Thoracic aorta (tissue), 2 donors: ENCODE results near the gene KCND2. TPM values are rescaled to one million over a fixed set of nuclear protein-coding genes. Genes with fewer than 3 reads are reported as not detected.

Experiments used
- ATAC-seq: fragments of 150-250 bp; one replicate; pipeline ENCODE4 v1.8.0; 2017; ENCODE audit warnings: low read depth; ENCODE audit not compliant: insufficient number of reproducible peaks, low FRiP score
- DNase-seq: peaks from one replicate; pipeline ENCODE4 v3.0.0-alpha.2; 2020; ENCODE audit warnings: low spot score
- H3K27ac ChIP-seq, 2 donors: fragments of 200-600 bp; sonication (generic); 1 replicate in 1 of 2; 2 replicates in 1 of 2; pipeline ENCODE4 v1.5.1; 2016; ENCODE audit warnings: mild to moderate bottlenecking in 2 of 2, moderate library complexity in 2 of 2
- H3K27me3 ChIP-seq: fragments of 200-600 bp; sonication (generic); replicated peaks from 2 replicates; pipeline ENCODE4 v1.6.0; 2016; ENCODE audit warnings: mild to moderate bottlenecking; ENCODE audit not compliant: insufficient read depth
- H3K36me3 ChIP-seq: fragments of 200-600 bp; sonication (generic); one replicate; pipeline ENCODE4 v1.5.1; 2016
- H3K4me1 ChIP-seq, 2 donors: fragments of 200-600 bp; sonication (generic); 1 replicate in 1 of 2; 2 replicates in 1 of 2; pipeline versions ENCODE4 v1.5.1 to v1.6.0; 2016; ENCODE audit warnings: low read depth in 2 of 2, mild to moderate bottlenecking in 1 of 2; ENCODE audit not compliant: control insufficient read depth in 1 of 2
- H3K4me3 ChIP-seq: fragments of 200-600 bp; sonication (generic); 2 replicates; pipeline ENCODE4 v1.5.1; 2016; ENCODE audit warnings: mild to moderate bottlenecking
- H3K9me3 ChIP-seq: fragments of 200-600 bp; sonication (generic); 2 replicates; pipeline ENCODE4 v1.5.1; 2016
- total RNA-seq, 2 donors: library from RNA; depleted of rRNA; stranded (reverse); fragments of >200 nt; gene quantifications; one replicate each; pipeline versions ENCODE4 v1.1.0 to v1.2.3, GENCODE V29; 2016
- TF ChIP-seq, protein P1 (sequence below): fragments of 200-600 bp; sonication (generic); IDR thresholded peaks from one replicate; pipeline ENCODE4 v1.5.1; 2019; ENCODE audit warnings: antibody characterized with exemption

Gene KCND2
- total RNA-seq, 2 donors from 2014 or later: 0.14 to 0.99 TPM

DNA sequence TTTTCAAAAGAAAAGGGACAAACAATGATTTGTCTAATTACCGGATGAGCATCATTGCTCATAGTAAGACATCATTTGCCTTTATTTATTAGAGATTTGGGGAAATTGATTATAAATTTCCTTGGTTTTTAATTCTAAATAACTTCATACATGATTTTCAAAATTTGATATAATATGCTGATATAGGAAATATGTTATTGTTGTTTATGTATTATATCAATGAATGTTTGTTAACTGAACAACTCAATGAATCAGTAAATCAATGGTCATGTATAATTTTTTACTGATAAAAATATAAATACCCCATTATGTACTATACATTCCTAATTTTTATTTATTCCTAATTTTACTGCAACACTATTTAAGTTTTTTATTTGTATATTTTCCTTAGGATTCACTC is 327.6 kb downstream of the KCND2 start:
- DNase-seq: no peak

DNA sequence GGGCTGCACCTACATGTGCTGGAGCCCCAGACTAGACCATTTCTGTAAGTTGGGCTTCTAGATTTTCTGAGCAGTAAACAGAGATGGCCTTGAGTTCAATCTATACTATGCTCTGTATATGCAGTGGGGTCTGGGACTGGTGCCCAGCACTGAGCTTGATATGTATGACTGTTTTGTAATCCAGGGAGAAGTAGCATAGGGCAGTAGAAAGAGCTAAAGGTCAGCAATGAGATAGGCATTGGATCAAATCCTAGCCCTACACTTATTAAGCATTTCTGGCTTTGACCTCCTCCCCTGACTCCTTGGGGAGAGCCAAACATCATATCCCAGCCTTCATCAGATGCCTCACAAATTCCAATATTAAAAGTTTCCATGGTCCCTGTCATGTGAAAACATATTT is 330.4 kb downstream of the KCND2 start:
- Histone ChIP-seq H3K27me3 (no peaks in the 10 kb centered on the region), H3K4me3 (no peak overlapping the region), H3K9me3 (no peaks in the 10 kb centered on the region), H3K4me1 (no peaks in the 10 kb centered on the region), H3K36me3 (no peaks in the 10 kb centered on the region), H3K27ac (no peak overlapping the region)
- no peak for DNase-seq
- TF ChIP-seq, protein P1, sequence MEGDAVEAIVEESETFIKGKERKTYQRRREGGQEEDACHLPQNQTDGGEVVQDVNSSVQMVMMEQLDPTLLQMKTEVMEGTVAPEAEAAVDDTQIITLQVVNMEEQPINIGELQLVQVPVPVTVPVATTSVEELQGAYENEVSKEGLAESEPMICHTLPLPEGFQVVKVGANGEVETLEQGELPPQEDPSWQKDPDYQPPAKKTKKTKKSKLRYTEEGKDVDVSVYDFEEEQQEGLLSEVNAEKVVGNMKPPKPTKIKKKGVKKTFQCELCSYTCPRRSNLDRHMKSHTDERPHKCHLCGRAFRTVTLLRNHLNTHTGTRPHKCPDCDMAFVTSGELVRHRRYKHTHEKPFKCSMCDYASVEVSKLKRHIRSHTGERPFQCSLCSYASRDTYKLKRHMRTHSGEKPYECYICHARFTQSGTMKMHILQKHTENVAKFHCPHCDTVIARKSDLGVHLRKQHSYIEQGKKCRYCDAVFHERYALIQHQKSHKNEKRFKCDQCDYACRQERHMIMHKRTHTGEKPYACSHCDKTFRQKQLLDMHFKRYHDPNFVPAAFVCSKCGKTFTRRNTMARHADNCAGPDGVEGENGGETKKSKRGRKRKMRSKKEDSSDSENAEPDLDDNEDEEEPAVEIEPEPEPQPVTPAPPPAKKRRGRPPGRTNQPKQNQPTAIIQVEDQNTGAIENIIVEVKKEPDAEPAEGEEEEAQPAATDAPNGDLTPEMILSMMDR: no peak
- ATAC-seq: no peak

More for the DNA sequence above, 327.6 kb downstream of the KCND2 start:
- no peaks in the 10 kb centered on the region for H3K9me3 ChIP-seq
- no peaks in the 10 kb centered on the region for H3K4me1 ChIP-seq
- TF ChIP-seq, protein P1: no peak
- no peak overlapping the region for H3K27ac ChIP-seq
- H3K36me3 ChIP-seq: no peaks in the 10 kb centered on the region
- no peaks in the 10 kb centered on the region for H3K27me3 ChIP-seq
- ATAC-seq: no peak
- no peak overlapping the region for H3K4me3 ChIP-seq

DNA sequence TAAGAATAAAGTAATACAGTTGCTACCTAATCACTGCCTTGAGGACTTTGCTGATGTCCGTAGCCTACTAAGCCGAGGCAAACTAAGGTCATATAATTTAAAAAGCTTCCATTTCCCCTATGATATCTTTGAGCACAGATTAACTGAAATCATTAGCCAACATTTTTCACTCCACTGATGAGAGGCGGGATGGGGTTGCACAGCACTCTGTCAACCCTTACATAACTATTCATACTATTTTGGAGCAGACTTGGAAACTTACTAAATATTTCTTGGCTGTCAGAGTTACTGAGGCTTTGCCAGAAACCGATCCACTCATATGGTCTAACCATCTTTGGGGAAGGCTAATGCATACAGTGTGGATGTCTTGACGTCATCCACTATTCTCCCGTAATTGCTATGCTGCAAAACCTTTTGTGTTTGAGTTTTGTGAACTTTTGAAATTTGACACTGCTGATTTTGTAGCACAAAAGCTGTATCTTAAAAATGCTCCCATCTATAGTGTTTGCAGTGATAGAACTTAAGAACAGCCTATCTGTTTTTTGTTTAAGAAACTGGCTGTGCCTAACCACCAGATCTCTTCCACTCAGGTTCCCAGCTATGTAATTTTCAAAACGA is 336.3 kb downstream of the KCND2 start:
- no peak for DNase-seq
- Histone ChIP-seq H3K4me1 (no peaks in the 10 kb centered on the region), H3K27me3 (no peaks in the 10 kb centered on the region), H3K27ac (no peak overlapping the region), H3K4me3 (no peak overlapping the region), H3K36me3 (no peaks in the 10 kb centered on the region), H3K9me3 (no peaks in the 10 kb centered on the region)
- no peak for ATAC-seq
- TF ChIP-seq, protein P1: no peak

DNA sequence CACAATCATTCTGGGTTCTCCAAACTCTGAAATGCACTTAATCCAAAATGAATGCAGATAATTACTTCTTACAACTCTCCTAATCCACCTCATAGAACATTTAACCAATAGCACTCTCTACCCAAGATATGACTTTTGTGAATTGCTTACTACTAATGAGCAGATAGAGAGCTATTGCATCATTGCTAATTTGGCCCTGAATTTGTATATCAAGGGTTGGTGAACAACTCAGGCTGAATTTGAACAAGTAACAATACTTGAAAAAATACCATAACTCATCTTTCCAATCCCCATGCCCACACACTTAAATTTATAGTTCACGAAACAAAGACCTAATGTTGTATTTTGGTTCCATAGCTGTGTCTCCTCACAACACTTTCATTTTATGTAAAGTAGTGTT is 339.0 kb downstream of the KCND2 start:
- H3K4me1 ChIP-seq: no peaks in the 10 kb centered on the region
- TF ChIP-seq, protein P1: no peak
- H3K27ac ChIP-seq: no peak overlapping the region
- no peak overlapping the region for H3K4me3 ChIP-seq
- H3K36me3 ChIP-seq: no peaks in the 10 kb centered on the region
- no peak for DNase-seq
- no peak for ATAC-seq
- no peaks in the 10 kb centered on the region for H3K27me3 ChIP-seq
- no peaks in the 10 kb centered on the region for H3K9me3 ChIP-seq

DNA sequence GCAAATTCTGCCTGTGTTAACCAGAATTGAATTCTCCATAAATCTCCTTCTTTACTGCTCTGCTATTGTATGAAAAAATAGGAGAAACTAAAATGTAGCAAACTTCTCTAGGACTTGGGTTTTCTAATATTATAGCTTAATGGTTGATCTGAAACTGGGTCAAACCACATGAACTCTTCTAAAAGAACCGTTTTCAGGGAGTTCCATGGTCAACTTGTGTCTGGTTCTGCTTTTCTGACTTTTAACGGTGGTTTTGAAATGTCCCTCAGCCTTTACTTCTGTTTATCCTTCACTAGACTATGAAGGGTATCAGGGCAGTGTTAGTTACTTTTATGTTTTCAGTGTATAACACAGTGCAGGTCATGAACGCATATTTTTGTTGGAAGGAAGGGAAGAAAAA is 342.7 kb downstream of the KCND2 start:
- no peaks in the 10 kb centered on the region for H3K4me1 ChIP-seq
- no peak overlapping the region for H3K27ac ChIP-seq
- H3K9me3 ChIP-seq: no peaks in the 10 kb centered on the region
- no peak for DNase-seq
- no peaks in the 10 kb centered on the region for H3K36me3 ChIP-seq
- H3K4me3 ChIP-seq: no peak overlapping the region
- TF ChIP-seq, protein P1: no peak
- no peaks in the 10 kb centered on the region for H3K27me3 ChIP-seq
- no peak for ATAC-seq
